Activated B cell treated with CpG ODN at 0.5 μM for 24 hours (primary cell): ENCODE results near the gene CERT1. TPM values are rescaled to one million over a fixed set of nuclear protein-coding genes. Genes with fewer than 3 reads are reported as not detected.
"Not testable (repeated sequence)": the region's sequence is repeated elsewhere in the genome, so short reads cannot be mapped to it uniquely, and the experiment has no call there.

Experiments used
- ATAC-seq: fragments of 200-7000 bp; cut with Tn5 transposase; one replicate; pipeline ENCODE4 v1.10.0; 2021; ENCODE audit warnings: low read depth, mild to moderate bottlenecking, moderate library complexity
- CTCF ChIA-PET: fragments of 350-600 bp; sonication (Branson Sonifier 250); formaldehyde crosslinking; loops from one replicate; lab custom pipeline; 2021; ENCODE audit warnings: antibody characterized with exemption; lab: Charles Lee
- POLR2A ChIA-PET: fragments of 350-600 bp; sonication (Branson Sonifier 250); formaldehyde crosslinking; loops from one replicate; lab custom pipeline; 2021; ENCODE audit warnings: antibody characterized with exemption; lab: Charles Lee
- DNase-seq: peaks from one replicate; pipeline ENCODE4 v3.0.0; 2022
- H3K27ac Mint-ChIP-seq: one replicate; pipeline ENCODE4 v1.8.0; 2020; ENCODE audit warnings: mixed read lengths
- H3K27me3 Mint-ChIP-seq: one replicate; pipeline ENCODE4 v1.8.0; 2021; ENCODE audit warnings: mixed read lengths
- H3K36me3 Mint-ChIP-seq: one replicate; pipeline ENCODE4 v1.8.0; 2021; ENCODE audit warnings: low read depth, mixed read lengths
- H3K4me1 Mint-ChIP-seq: one replicate; pipeline ENCODE4 v1.8.0; 2021; ENCODE audit warnings: mixed read lengths
- H3K4me3 Mint-ChIP-seq: one replicate; pipeline ENCODE4 v1.8.0; 2020; ENCODE audit warnings: mild to moderate bottlenecking, mixed read lengths
- H3K9me3 Mint-ChIP-seq: one replicate; pipeline ENCODE4 v1.8.0; 2020; ENCODE audit warnings: mixed read lengths
- CTCF ChIP-seq: fragments of 200-600 bp; IDR thresholded peaks from one replicate; pipeline ENCODE4 v1.8.0; 2022; ENCODE audit warnings: antibody characterized with exemption, mild to moderate bottlenecking
- intact Hi-C: fragments of 100-400 bp; cut with micrococcal nuclease; formaldehyde crosslinking; loops from one replicate; pipeline ENCODE4 v1.15.1; 2024
- total RNA-seq: library from RNA; stranded (reverse); gene quantifications from 2 replicates; pipeline ENCODE4 v1.2.3, GENCODE V29; 2022

CERT1 gene
- total RNA-seq, 1 donor from 2014 or later: 49.5 TPM

GRCh38 chr5:75491621-75492020 lies 19.8 kb downstream of the CERT1 start:
- DNase-seq: no peak
- intact Hi-C loops: no loop called here
- CTCF ChIA-PET: no interaction called here
- ATAC-seq: no peak
- Mint-ChIP-seq H3K27ac (no peak overlapping the region), H3K4me3 (no peak overlapping the region), H3K9me3 (peaks cover 17% of the 10 kb centered on the region), H3K36me3 (peaks cover 76% of the 10 kb centered on the region), H3K4me1 (peaks cover 2% of the 10 kb centered on the region), H3K27me3 (no peaks in the 10 kb centered on the region)
- POLR2A ChIA-PET: no interaction called here
- TF ChIP-seq CTCF: no peak

- Mint-ChIP-seq H3K36me3 (peaks cover 82% of the 10 kb centered on the region), H3K9me3 (peaks cover 27% of the 10 kb centered on the region)
- H3K27me3 Mint-ChIP-seq, H3K4me1 Mint-ChIP-seq, DNase-seq, POLR2A ChIA-PET, intact Hi-C loops, CTCF ChIA-PET, ATAC-seq, H3K27ac Mint-ChIP-seq, H3K4me3 Mint-ChIP-seq: not testable (repeated sequence)
Observed at GRCh38 chr5:75489847-75490246, 21.6 kb downstream of the CERT1 start.

GRCh38 chr5:75484605-75485004 lies 26.8 kb downstream of the CERT1 start:
- no peak for TF ChIP-seq CTCF
- no peak for DNase-seq
- H3K27ac Mint-ChIP-seq: no peak overlapping the region
- H3K4me3 Mint-ChIP-seq: no peak overlapping the region
- peaks cover 71% of the 10 kb centered on the region for H3K36me3 Mint-ChIP-seq
- no peaks in the 10 kb centered on the region for H3K27me3 Mint-ChIP-seq
- peaks cover 26% of the 10 kb centered on the region for H3K9me3 Mint-ChIP-seq
- intact Hi-C loops: no loop called here
- ChIA-PET CTCF (no interaction called here), POLR2A (no interaction called here)
- peaks cover 10% of the 10 kb centered on the region for H3K4me1 Mint-ChIP-seq
- no peak for ATAC-seq

GRCh38 chr5:75482482-75482881 lies 28.9 kb downstream of the CERT1 start:
- Mint-ChIP-seq H3K27ac (no peak overlapping the region), H3K9me3 (peaks cover 20% of the 10 kb centered on the region), H3K4me1 (peaks cover 13% of the 10 kb centered on the region), H3K36me3 (peaks cover 63% of the 10 kb centered on the region), H3K4me3 (no peak overlapping the region), H3K27me3 (no peaks in the 10 kb centered on the region)
- intact Hi-C loops: no loop called here
- no peak for TF ChIP-seq CTCF
- ChIA-PET CTCF (no interaction called here), POLR2A (no interaction called here)
- DNase-seq (no peak), ATAC-seq (no peak)

- intact Hi-C loops: no loop called here
- peaks cover 7% of the 10 kb centered on the region for H3K9me3 Mint-ChIP-seq
Observed at GRCh38 chr5:75481024-75481423, 30.4 kb downstream of the CERT1 start.

More at GRCh38 chr5:75481024-75481423, 30.4 kb downstream of the CERT1 start:
- H3K27me3 Mint-ChIP-seq: no peaks in the 10 kb centered on the region
- H3K4me3 Mint-ChIP-seq: no peak overlapping the region
- no peak overlapping the region for H3K27ac Mint-ChIP-seq
- DNase-seq (no peak), ATAC-seq (no peak)
- no peak for TF ChIP-seq CTCF
- peaks cover 50% of the 10 kb centered on the region for H3K36me3 Mint-ChIP-seq
- H3K4me1 Mint-ChIP-seq: peaks cover 14% of the 10 kb centered on the region
- ChIA-PET POLR2A (no interaction called here), CTCF (no interaction called here)
